ENCODE data around the gene FBXL14. TPM values are rescaled to one million over a fixed set of nuclear protein-coding genes. Genes with fewer than 3 reads are reported as not detected.
A peak's percentile ranks its signal among the peaks of the same experiment; 100 is the strongest.

Gene FBXL14
- polyA plus RNA-seq, 1 of the 3 experiments (the other 2 are of a cell fraction) = 11.3 TPM

GRCh38 chr12:1540690-1541089, 53.7 kb downstream of the FBXL14 start:
- Histone ChIP-seq H3K4me2 (no peak overlapping the region; the same call in 1 of the 2 replicates), H3K36me3 (replicated peaks in 1 of 2; ENCODE audit: control insufficient read depth in 1 of 2, insufficient read depth in 2 of 2, low read length in 1 of 2) (peaks cover 0 to 3% of the 10 kb centered on the region in 2 experiments), H3K27ac (ENCODE audit: low read depth in 2 of 2, low read length in 1 of 2) (no peak overlapping the region), H3K79me2 (ENCODE audit: insufficient read depth) (peaks cover 100% of the 10 kb centered on the region), H3K9ac (no peak overlapping the region), H3K4me3 (ENCODE audit: low read depth in 2 of 2, low read length in 1 of 2) (no peak overlapping the region), H3K4me1 (ENCODE audit: control insufficient read depth in 1 of 2, insufficient read depth in 2 of 2, low read depth in 1 of 2, low read length in 1 of 2) (no peaks in the 10 kb centered on the region), H4K20me1 (ENCODE audit: insufficient read depth) (peaks cover 70% of the 10 kb centered on the region), H2AFZ (ENCODE audit: low read depth) (no peak overlapping the region), H3K9me2 (no peaks in the 10 kb centered on the region), H3F3A (replicated peaks; ENCODE audit: insufficient read depth) (no peaks in the 10 kb centered on the region), H3K9me3 (no peaks in the 10 kb centered on the region), H3K27me3 (ENCODE audit: insufficient read depth) (no peaks in the 10 kb centered on the region)
- 89% methylated on average over 6 of the region's 6 CpGs for WGBS (ENCODE audit: low lambda C conversion rate)
- DNase-seq = no peak
- ChIA-PET POLR2A (no interaction called here), CTCF (no interaction called here)
- TF ChIP-seq MEF2A (IDR thresholded peaks at IDR 0.05; ENCODE audit: borderline replicate concordance, low read depth) (no peak), FOSL2 (IDR thresholded peaks at IDR 0.05; ENCODE audit: borderline replicate concordance, low read depth) (peak; percentile 70), PBX3 (IDR thresholded peaks at IDR 0.05) (peak; percentile 50), TCF12 (IDR thresholded peaks at IDR 0.05) (peak; percentile 85), FOXM1 (IDR thresholded peaks at IDR 0.05; ENCODE audit: low read depth) (no peak), GABPA (IDR thresholded peaks at IDR 0.05; ENCODE audit: low read depth) (no peak), RFX5 (IDR thresholded peaks at IDR 0.05; ENCODE audit: low read length) (no peak), JUND (IDR thresholded peaks at IDR 0.05) (peak; percentile 70)

GRCh38 chr12:1539135-1539534, 55.2 kb downstream of the FBXL14 start:
- Histone ChIP-seq H3K9me2 (no peaks in the 10 kb centered on the region), H3K9ac (no peak overlapping the region), H3K36me3 (replicated peaks in 1 of 2; ENCODE audit: control insufficient read depth in 1 of 2, insufficient read depth in 2 of 2, low read length in 1 of 2) (peaks cover 0 to 3% of the 10 kb centered on the region in 2 experiments), H2AFZ (ENCODE audit: low read depth) (no peak overlapping the region), H3F3A (replicated peaks; ENCODE audit: insufficient read depth) (no peaks in the 10 kb centered on the region), H3K27ac (ENCODE audit: low read depth in 2 of 2, low read length in 1 of 2) (no peak overlapping the region), H3K4me3 (ENCODE audit: low read depth in 2 of 2, low read length in 1 of 2) (no peak overlapping the region), H3K4me1 (ENCODE audit: control insufficient read depth in 1 of 2, insufficient read depth in 2 of 2, low read depth in 1 of 2, low read length in 1 of 2) (peaks cover 0 to 13% of the 10 kb centered on the region in 2 experiments; a peak in 2 of 4 replicates), H3K9me3 (no peaks in the 10 kb centered on the region), H4K20me1 (ENCODE audit: insufficient read depth) (peaks cover 86% of the 10 kb centered on the region), H3K27me3 (ENCODE audit: insufficient read depth) (no peaks in the 10 kb centered on the region), H3K79me2 (ENCODE audit: insufficient read depth) (peaks cover 100% of the 10 kb centered on the region), H3K4me2 (no peak overlapping the region)
- WGBS (ENCODE audit: low lambda C conversion rate) = 81% methylated on average over 11 of the region's 11 CpGs
- no peak for DNase-seq
- ChIA-PET POLR2A (no interaction called here), CTCF (interaction anchor here (1.0 to 1.3 kb wide), 2 partner anchors 30 to 421 kb away, joined by 3 to 5 read pairs; no protein-coding TSS in a partner anchor)
- TF ChIP-seq EP300 (IDR thresholded peaks at IDR 0.05; ENCODE audit: borderline replicate concordance in 1 of 2, low read depth in 1 of 2, low read length in 1 of 2) = no peak
- TF ChIP-seq TEAD4 (IDR thresholded peaks at IDR 0.05; ENCODE audit: borderline replicate concordance, insufficient read depth) = no peak
- TF ChIP-seq JUND (IDR thresholded peaks at IDR 0.05) = no peak
- no peak for TF ChIP-seq MEF2A (IDR thresholded peaks at IDR 0.05; ENCODE audit: borderline replicate concordance, low read depth)
- TF ChIP-seq RCOR1 (IDR thresholded peaks at IDR 0.05; ENCODE audit: low read length) = no peak
- TF ChIP-seq EZH2phosphoT487 (IDR thresholded peaks at IDR 0.05; ENCODE audit: borderline replicate concordance, low read depth) = no peak
- TF ChIP-seq REST (IDR thresholded peaks at IDR 0.05; ENCODE audit: low read depth, low read length) = no peak
- TF ChIP-seq GABPA (IDR thresholded peaks at IDR 0.05; ENCODE audit: low read depth) = no peak
- TF ChIP-seq IRF3 (IDR thresholded peaks at IDR 0.05; ENCODE audit: low read depth, low read length) = no peak
- no peak for TF ChIP-seq NRF1 (IDR thresholded peaks at IDR 0.05; ENCODE audit: low read depth, low read length)
- TF ChIP-seq GATA2 (CRISPR knock-in tag; IDR thresholded peaks at IDR 0.05) = no peak
- no peak for TF ChIP-seq RAD21 (IDR thresholded peaks at IDR 0.05; ENCODE audit: low read length)
- no peak for TF ChIP-seq RFX5 (IDR thresholded peaks at IDR 0.05; ENCODE audit: low read length)
- TF ChIP-seq POLR2AphosphoS5 (IDR thresholded peaks at IDR 0.05; ENCODE audit: low read depth, low read length) = no peak
